SU-DHL-6 (cell line): Measurements from ENCODE around the gene TBATA.

ENCODE experiments used
- CTCF ChIP-seq: fragments of 200-600 bp; sonication (generic); IDR thresholded peaks from one replicate; pipeline ENCODE4 v1.5.1; 2017; ENCODE audit warnings: antibody characterized with exemption, mild to moderate bottlenecking, low read length, moderate library complexity; ENCODE audit not compliant: insufficient read depth, poor library complexity, severe bottlenecking
- EZH2phosphoT487 ChIP-seq: fragments of 200-600 bp; sonication (generic), shearing (Covaris generic); conservative IDR thresholded peaks from 2 replicates; pipeline ENCODE4 v1.6.1; 2018; ENCODE audit warnings: mild to moderate bottlenecking, antibody characterized with exemption, low read length, moderate library complexity, mixed read lengths

GRCh38 chr10:70751991-70752390, 33.2 kb downstream of the TBATA start:
- no peak for TF ChIP-seq CTCF
- no peak for TF ChIP-seq EZH2phosphoT487
